Measurements from ENCODE around the gene GLOD5.

GLOD5 gene

DNA sequence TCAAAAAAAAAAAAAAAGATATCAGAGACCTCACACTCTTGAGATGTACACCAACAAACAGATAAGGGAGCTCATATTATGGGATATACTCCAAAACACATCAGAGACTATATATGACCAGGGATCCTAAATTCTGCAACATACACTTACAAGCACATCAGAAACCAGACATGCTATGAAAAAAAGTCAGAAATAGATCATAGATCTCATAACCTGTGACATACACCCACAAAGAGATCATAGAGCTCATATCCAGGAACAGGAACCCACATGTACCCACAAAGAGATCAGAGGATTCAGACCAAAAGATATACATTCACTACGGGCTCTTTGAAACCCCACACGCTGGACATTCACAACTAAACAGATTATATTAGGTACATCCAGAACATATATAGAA, 35.0 kb upstream of the GLOD5 start:
- TF ChIP-seq, protein P1, sequence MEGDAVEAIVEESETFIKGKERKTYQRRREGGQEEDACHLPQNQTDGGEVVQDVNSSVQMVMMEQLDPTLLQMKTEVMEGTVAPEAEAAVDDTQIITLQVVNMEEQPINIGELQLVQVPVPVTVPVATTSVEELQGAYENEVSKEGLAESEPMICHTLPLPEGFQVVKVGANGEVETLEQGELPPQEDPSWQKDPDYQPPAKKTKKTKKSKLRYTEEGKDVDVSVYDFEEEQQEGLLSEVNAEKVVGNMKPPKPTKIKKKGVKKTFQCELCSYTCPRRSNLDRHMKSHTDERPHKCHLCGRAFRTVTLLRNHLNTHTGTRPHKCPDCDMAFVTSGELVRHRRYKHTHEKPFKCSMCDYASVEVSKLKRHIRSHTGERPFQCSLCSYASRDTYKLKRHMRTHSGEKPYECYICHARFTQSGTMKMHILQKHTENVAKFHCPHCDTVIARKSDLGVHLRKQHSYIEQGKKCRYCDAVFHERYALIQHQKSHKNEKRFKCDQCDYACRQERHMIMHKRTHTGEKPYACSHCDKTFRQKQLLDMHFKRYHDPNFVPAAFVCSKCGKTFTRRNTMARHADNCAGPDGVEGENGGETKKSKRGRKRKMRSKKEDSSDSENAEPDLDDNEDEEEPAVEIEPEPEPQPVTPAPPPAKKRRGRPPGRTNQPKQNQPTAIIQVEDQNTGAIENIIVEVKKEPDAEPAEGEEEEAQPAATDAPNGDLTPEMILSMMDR (IDR thresholded peaks at IDR 0.05; ENCODE audit: low read length), result no peak
- no peak for TF ChIP-seq EZH2 (IDR thresholded peaks at IDR 0.05; ENCODE audit: borderline replicate concordance, low read length)
- H3K9me3 ChIP-seq (ENCODE audit: low read length), result no peaks in the 10 kb centered on the region
- no peaks in the 10 kb centered on the region for H3K4me1 ChIP-seq (ENCODE audit: insufficient read depth, low read length, severe bottlenecking)
- no peaks in the 10 kb centered on the region for H3K27me3 ChIP-seq (ENCODE audit: insufficient read depth, low read length)
- no peak overlapping the region for H2AFZ ChIP-seq (ENCODE audit: low read length)
- H3F3A ChIP-seq (ENCODE audit: insufficient read depth, low read length), result no peaks in the 10 kb centered on the region
- no peaks in the 10 kb centered on the region; the same call in 1 of the 2 replicates for H3K36me3 ChIP-seq (ENCODE audit: insufficient read depth, low read length)
- H3K27ac ChIP-seq (ENCODE audit: low read depth, low read length, poor library complexity, severe bottlenecking), result no peak overlapping the region
- no peak overlapping the region for H3K4me2 ChIP-seq (ENCODE audit: low read length)
- H4K20me1 ChIP-seq (ENCODE audit: insufficient read depth, low read length), result no peaks in the 10 kb centered on the region
- H3K79me2 ChIP-seq (ENCODE audit: insufficient read depth, low read length), result no peaks in the 10 kb centered on the region
- H3K9me2 ChIP-seq (ENCODE audit: low read depth, low read length), result no peaks in the 10 kb centered on the region
- no peak overlapping the region for H3K4me3 ChIP-seq (ENCODE audit: low read depth, low read length, poor library complexity, severe bottlenecking)
- H3K9ac ChIP-seq (ENCODE audit: low read length), result no peak overlapping the region

DNA sequence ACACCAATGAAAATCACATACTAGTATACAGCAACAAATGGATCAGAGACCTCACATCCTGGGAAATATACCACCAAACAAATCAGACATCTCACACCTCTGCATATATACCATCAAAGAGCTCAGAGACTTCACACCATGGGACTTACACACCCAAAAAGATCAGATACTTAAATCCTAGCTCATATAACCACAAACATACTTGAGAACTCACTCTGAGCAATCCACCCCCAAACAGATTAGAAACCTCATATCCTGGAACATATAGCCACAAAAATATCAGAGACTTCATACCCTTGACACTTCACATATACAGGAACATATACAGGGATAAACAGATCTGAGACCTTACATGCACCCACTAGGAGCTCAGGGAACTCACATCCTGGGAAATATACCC, 32.9 kb upstream of the GLOD5 start:
- Histone ChIP-seq H3K4me1 (ENCODE audit: insufficient read depth, low read length, severe bottlenecking) (no peaks in the 10 kb centered on the region), H3K36me3 (ENCODE audit: insufficient read depth, low read length) (no peaks in the 10 kb centered on the region; the same call in 1 of the 2 replicates), H3K4me2 (ENCODE audit: low read length) (no peak overlapping the region), H3K27ac (ENCODE audit: low read depth, low read length, poor library complexity, severe bottlenecking) (no peak overlapping the region), H3K79me2 (ENCODE audit: insufficient read depth, low read length) (no peaks in the 10 kb centered on the region), H2AFZ (ENCODE audit: low read length) (no peak overlapping the region), H3K9ac (ENCODE audit: low read length) (no peak overlapping the region), H3F3A (ENCODE audit: insufficient read depth, low read length) (no peaks in the 10 kb centered on the region), H3K27me3 (ENCODE audit: insufficient read depth, low read length) (no peaks in the 10 kb centered on the region), H3K9me2 (ENCODE audit: low read depth, low read length) (no peaks in the 10 kb centered on the region), H3K4me3 (ENCODE audit: low read depth, low read length, poor library complexity, severe bottlenecking) (no peak overlapping the region), H3K9me3 (ENCODE audit: low read length) (no peaks in the 10 kb centered on the region), H4K20me1 (ENCODE audit: insufficient read depth, low read length) (no peaks in the 10 kb centered on the region)
- TF ChIP-seq, protein P1 (IDR thresholded peaks at IDR 0.05; ENCODE audit: low read length), result no peak
- TF ChIP-seq EZH2 (IDR thresholded peaks at IDR 0.05; ENCODE audit: borderline replicate concordance, low read length), result no peak

DNA sequence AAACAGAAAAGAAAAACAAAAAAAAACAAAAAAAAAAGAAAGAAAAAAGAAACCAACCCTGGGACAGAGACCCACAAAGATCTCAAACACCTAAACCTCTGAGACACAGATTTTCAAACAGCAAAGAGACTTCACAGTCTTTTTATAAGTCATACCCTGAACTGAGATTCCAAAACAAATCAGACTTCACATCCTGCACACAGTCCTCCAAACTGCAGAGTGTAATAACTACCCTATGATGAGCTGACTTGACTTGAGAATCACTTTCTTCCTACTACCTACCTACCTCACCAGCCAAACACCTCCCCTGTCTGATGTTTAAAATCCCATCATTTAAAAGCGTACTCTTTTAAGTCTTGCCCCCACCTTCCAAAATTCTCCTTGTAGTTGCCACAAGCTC, 25.2 kb upstream of the GLOD5 start:
- Histone ChIP-seq H3K79me2 (ENCODE audit: insufficient read depth, low read length) (no peaks in the 10 kb centered on the region), H3K4me3 (ENCODE audit: low read depth, low read length, poor library complexity, severe bottlenecking) (peak overlapping the region; percentile 81), H3K4me1 (ENCODE audit: insufficient read depth, low read length, severe bottlenecking) (peaks cover 24% of the 10 kb centered on the region), H2AFZ (ENCODE audit: low read length) (0 out of 2 replicates have a peak overlapping the region, but pooled peaks have one; percentile 17), H4K20me1 (ENCODE audit: insufficient read depth, low read length) (no peaks in the 10 kb centered on the region), H3K9me3 (ENCODE audit: low read length) (no peaks in the 10 kb centered on the region), H3K36me3 (ENCODE audit: insufficient read depth, low read length) (no peaks in the 10 kb centered on the region), H3F3A (ENCODE audit: insufficient read depth, low read length) (no peaks in the 10 kb centered on the region), H3K4me2 (ENCODE audit: low read length) (peak overlapping the region; percentile 65), H3K27ac (ENCODE audit: low read depth, low read length, poor library complexity, severe bottlenecking) (peak overlapping the region; percentile 22), H3K9me2 (ENCODE audit: low read depth, low read length) (no peaks in the 10 kb centered on the region), H3K27me3 (ENCODE audit: insufficient read depth, low read length) (no peaks in the 10 kb centered on the region), H3K9ac (ENCODE audit: low read length) (peak overlapping the region; percentile 55)
- no peak for TF ChIP-seq EZH2 (IDR thresholded peaks at IDR 0.05; ENCODE audit: borderline replicate concordance, low read length)
- TF ChIP-seq, protein P1 (IDR thresholded peaks at IDR 0.05; ENCODE audit: low read length), result no peak
